Measurements from ENCODE around the gene MBTD1. TPM values are rescaled to one million over a fixed set of nuclear protein-coding genes. Genes with fewer than 3 reads are reported as not detected.

The MBTD1 gene
- total RNA-seq, 1 experiment from 2014 or later: 40.6 TPM

GRCh38 chr17:51188271-51188833 is 71.5 kb downstream of the MBTD1 start:
- no peak for DNase-seq (ENCODE audit: low spot score)
- no peaks in the 10 kb centered on the region for H3K4me1 Mint-ChIP-seq
- no peak for ATAC-seq
- no peak for TF ChIP-seq ZNF423 (CRISPR knock-in tag; IDR thresholded peaks at IDR 0.05)
- TF ChIP-seq GABPB1 (CRISPR knock-in tag; IDR thresholded peaks at IDR 0.05): no peak
- no peak for TF ChIP-seq ZNF425 (CRISPR knock-in tag; conservative IDR thresholded peaks at IDR 0.05)
- POLR2A ChIA-PET: no interaction called here
- CTCF ChIA-PET: no interaction called here
- no peak overlapping the region for H3K4me3 Mint-ChIP-seq
- H3K27ac Mint-ChIP-seq: no peak overlapping the region
- peaks cover 64% of the 10 kb centered on the region for H3K36me3 Mint-ChIP-seq
- no peaks in the 10 kb centered on the region for H3K27me3 Mint-ChIP-seq (ENCODE audit: low read depth)
- no peaks in the 10 kb centered on the region for H3K9me3 Mint-ChIP-seq

GRCh38 chr17:51185763-51186332 is 74.0 kb downstream of the MBTD1 start:
- H3K36me3 Mint-ChIP-seq: peaks cover 64% of the 10 kb centered on the region
- DNase-seq (ENCODE audit: low spot score) (no peak), ATAC-seq (no peak; the same call in 1 of the 2 replicates)
- no peak overlapping the region for H3K4me3 Mint-ChIP-seq
- no peak overlapping the region; the same call in 1 of the 2 replicates for H3K27ac Mint-ChIP-seq
- no peaks in the 10 kb centered on the region for H3K27me3 Mint-ChIP-seq (ENCODE audit: low read depth)
- ChIA-PET CTCF (no interaction called here), POLR2A (interaction anchor here (1.0 kb wide), 1 partner anchor 20 kb away, joined by 5 read pairs; the partner anchor contains the start of gene NME2)
- H3K4me1 Mint-ChIP-seq: no peaks in the 10 kb centered on the region
- no peaks in the 10 kb centered on the region for H3K9me3 Mint-ChIP-seq
- TF ChIP-seq HMGA2 (CRISPR knock-in tag; IDR thresholded peaks at IDR 0.05) (no peak), PRDM15 (CRISPR knock-in tag; IDR thresholded peaks at IDR 0.05) (no peak), CTCF (IDR thresholded peaks at IDR 0.05) (no peak), E2F5 (CRISPR knock-in tag; IDR thresholded peaks at IDR 0.05) (no peak), FOXJ3 (CRISPR knock-in tag; IDR thresholded peaks at IDR 0.05; ENCODE audit: borderline replicate concordance) (no peak), STAT6 (CRISPR knock-in tag; conservative IDR thresholded peaks at IDR 0.05; ENCODE audit: low read depth) (no peak), ESRRA (CRISPR knock-in tag; IDR thresholded peaks at IDR 0.05; ENCODE audit: borderline replicate concordance) (no peak), MLX (CRISPR knock-in tag; IDR thresholded peaks at IDR 0.05) (no peak), MXD4 (CRISPR knock-in tag; IDR thresholded peaks at IDR 0.05; ENCODE audit: borderline replicate concordance) (no peak), USF2 (CRISPR knock-in tag; IDR thresholded peaks at IDR 0.05) (no peak), ETV6 (CRISPR knock-in tag; IDR thresholded peaks at IDR 0.05) (no peak), ZBTB43 (CRISPR knock-in tag; IDR thresholded peaks at IDR 0.05) (no peak), ZNF423 (CRISPR knock-in tag; IDR thresholded peaks at IDR 0.05) (no peak), SOX15 (CRISPR knock-in tag; IDR thresholded peaks at IDR 0.05) (no peak), CDX4 (CRISPR knock-in tag; IDR thresholded peaks at IDR 0.05; ENCODE audit: borderline replicate concordance) (no peak), IRF2 (CRISPR knock-in tag; IDR thresholded peaks at IDR 0.05; ENCODE audit: borderline replicate concordance, low read depth) (no peak)

All from WTC11 (cell line).